Smooth muscle cell (in vitro differentiated cells): ENCODE results near the gene BNIPL. TPM values are rescaled to one million over a fixed set of nuclear protein-coding genes. Genes with fewer than 3 reads are reported as not detected.

Experiments used
- DNase-seq: peaks from one replicate; lab custom pipeline; 2025; ENCODE audit not compliant: unreplicated experiment; lab: John Stamatoyannopoulos, UW
- H2AFZ ChIP-seq: fragments of 200-600 bp; sonication (generic); 2 replicates; pipeline ENCODE4 v1.6.0; 2016; ENCODE audit warnings: antibody characterized with exemption, low read depth, mild to moderate bottlenecking
- H3F3A ChIP-seq: fragments of 200-600 bp; sonication (generic); 2 replicates; pipeline ENCODE4 v1.6.0; 2017; ENCODE audit warnings: antibody characterized with exemption, low read depth
- H3K27ac ChIP-seq: fragments of 200-600 bp; sonication (generic); 2 replicates; pipeline ENCODE4 v1.5.1; 2016; ENCODE audit warnings: low read depth, mild to moderate bottlenecking
- H3K27me3 ChIP-seq: fragments of 200-600 bp; sonication (generic); 2 replicates; pipeline ENCODE4 v1.6.1; 2016; ENCODE audit warnings: low read depth, mild to moderate bottlenecking
- H3K36me3 ChIP-seq: fragments of 200-600 bp; sonication (generic); 2 replicates; pipeline ENCODE4 v1.5.1; 2016; ENCODE audit warnings: low read depth
- H3K4me1 ChIP-seq: fragments of 200-600 bp; sonication (generic); 2 replicates; pipeline ENCODE4 v1.5.1; 2016; ENCODE audit warnings: low read depth
- H3K4me2 ChIP-seq: fragments of 200-600 bp; sonication (generic); 2 replicates; pipeline ENCODE4 v1.6.0; 2016; ENCODE audit warnings: mild to moderate bottlenecking
- H3K4me3 ChIP-seq: fragments of 200-600 bp; sonication (generic); 2 replicates; pipeline ENCODE4 v1.5.1; 2016; ENCODE audit warnings: mild to moderate bottlenecking
- H3K79me2 ChIP-seq: fragments of 200-600 bp; sonication (generic); 2 replicates; pipeline ENCODE4 v1.6.0; 2016; ENCODE audit warnings: low read depth, mild to moderate bottlenecking
- H3K9ac ChIP-seq: fragments of 200-600 bp; sonication (generic); 2 replicates; pipeline ENCODE4 v1.6.0; 2016; ENCODE audit warnings: low read depth
- H3K9me3 ChIP-seq: fragments of 200-600 bp; sonication (generic); replicated peaks from 2 replicates; pipeline ENCODE4 v1.5.1; 2016; ENCODE audit warnings: low read depth
- H4K20me1 ChIP-seq: fragments of 200-600 bp; sonication (generic); 2 replicates; pipeline ENCODE4 v1.6.0; 2016; ENCODE audit warnings: low read depth
- CTCF ChIP-seq: fragments of 200-600 bp; sonication (generic); IDR thresholded peaks from 2 replicates; pipeline ENCODE4 v1.5.1; 2017; ENCODE audit warnings: borderline replicate concordance, mild to moderate bottlenecking, antibody characterized with exemption; ENCODE audit not compliant: insufficient read depth, poor library complexity, severe bottlenecking
- WGBS: methylation state at CpG from one replicate; pipeline ENCODE4 v1.1.7; 2016; ENCODE audit warnings: low lambda C conversion rate; 5-methylcytosine and 5-hydroxymethylcytosine counted together
- polyA plus RNA-seq: library from polyadenylated mRNA; unstranded; fragments of >200 nt; fragmentation: Nextera tagmentation; extraction: Ambion mirVana; gene quantifications from 2 replicates; pipeline ENCODE4 v1.2.1, GENCODE V29; 2016
- total RNA-seq: library from RNA; depleted of rRNA; stranded (reverse); fragments of >200 nt; gene quantifications from 2 replicates; pipeline ENCODE4 v1.2.3, GENCODE V29; 2014

Gene BNIPL
- total RNA-seq (5.3 and 5.6 TPM in 2 replicates), polyA plus RNA-seq (0.93 and 1.2 TPM in 2 replicates)

GRCh38 chr1:151036356-151036755 lies at the start of gene BNIPL:
Gene BNIPL (plus strand): TSS chr1:151036586. CDS start chr1:151036726, 140 bp downstream.
- H2AFZ ChIP-seq: no peak within 1 kb of the TSS
- peak within 1 kb of the TSS; percentile 10 for H3K27ac ChIP-seq
- H3K9me3 ChIP-seq: no peaks in the 10 kb centered on the region
- WGBS: 44% methylated on average over 2 of the region's 2 CpGs
- H3F3A ChIP-seq: no peaks in the 10 kb centered on the region
- H3K4me2 ChIP-seq: no peak within 1 kb of the TSS
- no peak for DNase-seq
- H3K9ac ChIP-seq: no peak within 1 kb of the TSS
- H3K4me1 ChIP-seq: no peaks in the 10 kb centered on the region
- no peak within 1 kb of the TSS for H3K4me3 ChIP-seq
- peaks cover 5% of the 10 kb centered on the region for H3K36me3 ChIP-seq
- no peak for TF ChIP-seq CTCF
- no peaks in the 10 kb centered on the region for H3K27me3 ChIP-seq
- no peaks in the 10 kb centered on the region for H4K20me1 ChIP-seq
- H3K79me2 ChIP-seq: no peaks in the 10 kb centered on the region

GRCh38 chr1:150987924-150988323 lies 48.5 kb upstream of the BNIPL start:
- Histone ChIP-seq H3K4me2 (no peak overlapping the region), H3K36me3 (no peaks in the 10 kb centered on the region), H3K4me3 (no peak overlapping the region), H3K79me2 (no peaks in the 10 kb centered on the region), H2AFZ (no peak overlapping the region), H3K4me1 (no peaks in the 10 kb centered on the region), H3F3A (no peaks in the 10 kb centered on the region), H3K9ac (no peak overlapping the region), H4K20me1 (no peaks in the 10 kb centered on the region), H3K9me3 (no peaks in the 10 kb centered on the region), H3K27me3 (no peaks in the 10 kb centered on the region), H3K27ac (no peak overlapping the region)
- no peak for TF ChIP-seq CTCF
- DNase-seq: no peak
- 91% methylated on average over 7 of the region's 7 CpGs for WGBS

- Histone ChIP-seq H3K4me1 (no peaks in the 10 kb centered on the region), H3K9me3 (no peaks in the 10 kb centered on the region), H3K9ac (no peak overlapping the region), H3K4me3 (no peak overlapping the region), H3K27me3 (no peaks in the 10 kb centered on the region), H4K20me1 (no peaks in the 10 kb centered on the region), H3K27ac (no peak overlapping the region), H3K4me2 (no peak overlapping the region), H3F3A (no peaks in the 10 kb centered on the region), H3K36me3 (no peaks in the 10 kb centered on the region), H3K79me2 (no peaks in the 10 kb centered on the region), H2AFZ (no peak overlapping the region)
- 86% methylated on average over 4 of the region's 4 CpGs for WGBS
- TF ChIP-seq CTCF: no peak
- DNase-seq: no peak
These were observed 43.8 kb upstream of the BNIPL start for GRCh38 chr1:150992626-150993025.

GRCh38 chr1:150994248-150994647 lies 42.1 kb upstream of the BNIPL start:
- Histone ChIP-seq H2AFZ (no peak overlapping the region), H3K9ac (no peak overlapping the region), H3K4me2 (no peak overlapping the region), H4K20me1 (no peaks in the 10 kb centered on the region), H3K27ac (no peak overlapping the region), H3K4me1 (no peaks in the 10 kb centered on the region), H3F3A (peaks cover 5% of the 10 kb centered on the region), H3K9me3 (no peaks in the 10 kb centered on the region), H3K27me3 (no peaks in the 10 kb centered on the region), H3K79me2 (no peaks in the 10 kb centered on the region), H3K4me3 (no peak overlapping the region), H3K36me3 (no peaks in the 10 kb centered on the region)
- 85% methylated on average over 3 of the region's 3 CpGs for WGBS
- TF ChIP-seq CTCF: no peak
- DNase-seq: no peak
